ENCODE results near the gene CSF1R. TPM values are rescaled to one million over a fixed set of nuclear protein-coding genes. Genes with fewer than 3 reads are reported as not detected.
"Not testable (repeated sequence)": the region's sequence is repeated elsewhere in the genome, so short reads cannot be mapped to it uniquely, and the experiment has no call there.

Gene CSF1R
- total RNA-seq, 1 experiment from 2014 or later = 5.8 TPM

DNA sequence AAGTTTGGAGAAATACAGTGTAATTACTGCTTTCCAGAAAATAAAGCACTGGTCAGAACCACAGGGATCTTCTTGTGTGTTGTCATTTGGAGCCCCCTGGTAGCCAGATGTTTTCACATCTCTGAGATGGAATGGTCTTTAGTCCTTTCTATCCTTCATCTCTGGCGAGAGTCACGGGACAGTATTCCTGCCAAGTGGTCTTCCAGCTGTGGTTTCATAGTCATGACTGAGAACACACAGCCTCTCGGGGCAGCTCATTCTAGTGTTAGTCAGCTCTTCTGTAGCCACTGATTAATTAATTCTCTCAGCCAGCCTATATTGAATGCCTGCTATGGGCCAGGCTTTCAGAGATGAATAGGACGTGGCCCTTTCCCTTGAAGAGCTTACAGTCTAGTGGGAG, 51.7 kb downstream of the CSF1R start:
- POLR2A ChIA-PET = no interaction called here
- TF ChIP-seq, protein P1, sequence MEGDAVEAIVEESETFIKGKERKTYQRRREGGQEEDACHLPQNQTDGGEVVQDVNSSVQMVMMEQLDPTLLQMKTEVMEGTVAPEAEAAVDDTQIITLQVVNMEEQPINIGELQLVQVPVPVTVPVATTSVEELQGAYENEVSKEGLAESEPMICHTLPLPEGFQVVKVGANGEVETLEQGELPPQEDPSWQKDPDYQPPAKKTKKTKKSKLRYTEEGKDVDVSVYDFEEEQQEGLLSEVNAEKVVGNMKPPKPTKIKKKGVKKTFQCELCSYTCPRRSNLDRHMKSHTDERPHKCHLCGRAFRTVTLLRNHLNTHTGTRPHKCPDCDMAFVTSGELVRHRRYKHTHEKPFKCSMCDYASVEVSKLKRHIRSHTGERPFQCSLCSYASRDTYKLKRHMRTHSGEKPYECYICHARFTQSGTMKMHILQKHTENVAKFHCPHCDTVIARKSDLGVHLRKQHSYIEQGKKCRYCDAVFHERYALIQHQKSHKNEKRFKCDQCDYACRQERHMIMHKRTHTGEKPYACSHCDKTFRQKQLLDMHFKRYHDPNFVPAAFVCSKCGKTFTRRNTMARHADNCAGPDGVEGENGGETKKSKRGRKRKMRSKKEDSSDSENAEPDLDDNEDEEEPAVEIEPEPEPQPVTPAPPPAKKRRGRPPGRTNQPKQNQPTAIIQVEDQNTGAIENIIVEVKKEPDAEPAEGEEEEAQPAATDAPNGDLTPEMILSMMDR (IDR thresholded peaks at IDR 0.05; ENCODE audit: insufficient read depth in 1 of 2, low read depth in 1 of 2, low read length in 1 of 2, severe bottlenecking in 1 of 2, unreplicated experiment in 1 of 2) = no peak
- Mint-ChIP-seq H3K9me3 (ENCODE audit: unreplicated experiment) (no peaks in the 10 kb centered on the region), H3K4me3 (ENCODE audit: unreplicated experiment) (no peak overlapping the region), H3K27me3 (ENCODE audit: insufficient read depth, unreplicated experiment) (no peaks in the 10 kb centered on the region), H3K27ac (ENCODE audit: unreplicated experiment) (no peak overlapping the region), H3K36me3 (ENCODE audit: insufficient read depth, unreplicated experiment) (peaks cover 55% of the 10 kb centered on the region), H3K4me1 (ENCODE audit: low read depth, unreplicated experiment) (no peaks in the 10 kb centered on the region)
- Histone ChIP-seq H3K9me3 (no peaks in the 10 kb centered on the region), H3K36me3 (ENCODE audit: control insufficient read depth, insufficient read depth, low read length) (peaks cover 10% of the 10 kb centered on the region), H3K27me3 (replicated peaks; ENCODE audit: control insufficient read depth, insufficient read depth, low read length) (no peaks in the 10 kb centered on the region), H3K4me3 (ENCODE audit: low read depth, low read length) (no peak overlapping the region), H3K4me1 (0 out of 2 replicates have a peak, but pooled peaks cover 3% of the 10 kb centered on the region)
- no TSS peak for BruUV-seq (replicated peaks)
- CTCF ChIA-PET = interaction anchor here (0.6 kb wide), 1 partner anchor 11 kb away, joined by 3 read pairs; no protein-coding TSS in a partner anchor
- intact Hi-C loops (cut with micrococcal nuclease; ENCODE audit: unreplicated experiment) = no loop called here
- DNase-seq = no peak

DNA sequence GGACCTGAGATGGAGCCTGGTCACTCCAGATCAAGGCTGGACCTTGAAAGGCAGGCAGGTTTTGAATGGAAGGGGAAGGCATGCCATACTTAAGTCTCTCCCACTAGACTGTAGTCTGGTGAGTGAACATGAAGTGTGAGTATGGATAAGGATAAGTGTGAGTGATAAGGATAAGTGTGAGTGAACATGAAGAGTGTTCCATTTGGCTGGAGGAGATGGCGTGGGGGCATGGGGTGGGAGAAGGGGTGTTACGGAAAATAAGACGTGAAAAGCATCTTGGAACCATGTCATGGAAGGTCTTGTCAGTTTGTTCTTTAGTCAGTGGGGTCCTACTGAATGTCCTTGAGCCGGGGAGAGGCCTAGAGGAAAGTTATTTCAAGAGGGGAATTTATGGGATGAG, 53.0 kb downstream of the CSF1R start:
- DNase-seq = no peak
- TF ChIP-seq, protein P1 (IDR thresholded peaks at IDR 0.05; ENCODE audit: insufficient read depth in 1 of 2, low read depth in 1 of 2, low read length in 1 of 2, severe bottlenecking in 1 of 2, unreplicated experiment in 1 of 2) = no peak
- H3K9me3 ChIP-seq = no peaks in the 10 kb centered on the region
- no peaks in the 10 kb centered on the region for H3K4me1 Mint-ChIP-seq (ENCODE audit: low read depth, unreplicated experiment)
- peaks cover 10% of the 10 kb centered on the region for H3K36me3 ChIP-seq (ENCODE audit: control insufficient read depth, insufficient read depth, low read length)
- no peaks in the 10 kb centered on the region for H3K27me3 Mint-ChIP-seq (ENCODE audit: insufficient read depth, unreplicated experiment)
- no peak overlapping the region for H3K4me3 Mint-ChIP-seq (ENCODE audit: unreplicated experiment)
- no TSS peak for BruUV-seq (replicated peaks)
- ChIA-PET CTCF (no interaction called here), POLR2A (no interaction called here)
- H3K27me3 ChIP-seq (replicated peaks; ENCODE audit: control insufficient read depth, insufficient read depth, low read length) = no peaks in the 10 kb centered on the region
- H3K4me3 ChIP-seq (ENCODE audit: low read depth, low read length) = no peak overlapping the region
- 0 out of 2 replicates have a peak, but pooled peaks cover 3% of the 10 kb centered on the region for H3K4me1 ChIP-seq
- H3K36me3 Mint-ChIP-seq (ENCODE audit: insufficient read depth, unreplicated experiment) = peaks cover 63% of the 10 kb centered on the region
- no peak overlapping the region for H3K27ac Mint-ChIP-seq (ENCODE audit: unreplicated experiment)
- intact Hi-C loops (cut with micrococcal nuclease; ENCODE audit: unreplicated experiment) = no loop called here
- no peaks in the 10 kb centered on the region for H3K9me3 Mint-ChIP-seq (ENCODE audit: unreplicated experiment)

DNA sequence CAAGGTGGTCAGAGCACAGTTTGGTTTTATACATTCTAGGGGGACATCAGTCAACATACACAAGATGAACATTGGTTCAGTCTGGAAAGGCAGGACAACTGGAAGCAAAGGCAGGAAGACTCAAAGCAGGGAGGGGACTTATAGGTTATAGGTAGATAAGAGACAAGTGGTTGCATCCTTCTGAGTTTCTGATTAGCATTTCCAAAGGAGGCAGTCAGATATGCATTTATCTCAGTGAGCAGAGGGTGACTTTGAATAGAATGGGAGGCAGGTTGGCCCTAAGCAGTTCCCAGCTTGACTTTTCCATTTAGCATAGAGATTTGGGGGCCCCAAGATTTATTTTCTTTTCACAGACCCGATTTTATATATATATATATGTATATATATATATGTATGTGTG, 58.3 kb downstream of the CSF1R start:
- BruUV-seq (replicated peaks); CTCF ChIA-PET; H3K9me3 ChIP-seq; H3K4me3 Mint-ChIP-seq (ENCODE audit: unreplicated experiment); intact Hi-C loops (cut with micrococcal nuclease; ENCODE audit: unreplicated experiment); H3K36me3 ChIP-seq (ENCODE audit: control insufficient read depth, insufficient read depth, low read length); H3K27ac Mint-ChIP-seq (ENCODE audit: unreplicated experiment); H3K4me1 Mint-ChIP-seq (ENCODE audit: low read depth, unreplicated experiment); H3K27me3 ChIP-seq (replicated peaks; ENCODE audit: control insufficient read depth, insufficient read depth, low read length); DNase-seq; H3K9me3 Mint-ChIP-seq (ENCODE audit: unreplicated experiment); POLR2A ChIA-PET; H3K27me3 Mint-ChIP-seq (ENCODE audit: insufficient read depth, unreplicated experiment); H3K4me3 ChIP-seq (ENCODE audit: low read depth, low read length): not testable (repeated sequence)
- H3K4me1 ChIP-seq = peaks cover 19% of the 10 kb centered on the region
- peaks cover 72% of the 10 kb centered on the region for H3K36me3 Mint-ChIP-seq (ENCODE audit: insufficient read depth, unreplicated experiment)
